8988T (cell line): ENCODE results near the gene IBA57.
"Not testable (repeated sequence)": the region's sequence is repeated elsewhere in the genome, so short reads cannot be mapped to it uniquely, and the experiment has no call there.

Experiments
- DNase-seq: peaks from one replicate; pipeline ENCODE4 v3.0.0; 2011

The IBA57 gene

DNA sequence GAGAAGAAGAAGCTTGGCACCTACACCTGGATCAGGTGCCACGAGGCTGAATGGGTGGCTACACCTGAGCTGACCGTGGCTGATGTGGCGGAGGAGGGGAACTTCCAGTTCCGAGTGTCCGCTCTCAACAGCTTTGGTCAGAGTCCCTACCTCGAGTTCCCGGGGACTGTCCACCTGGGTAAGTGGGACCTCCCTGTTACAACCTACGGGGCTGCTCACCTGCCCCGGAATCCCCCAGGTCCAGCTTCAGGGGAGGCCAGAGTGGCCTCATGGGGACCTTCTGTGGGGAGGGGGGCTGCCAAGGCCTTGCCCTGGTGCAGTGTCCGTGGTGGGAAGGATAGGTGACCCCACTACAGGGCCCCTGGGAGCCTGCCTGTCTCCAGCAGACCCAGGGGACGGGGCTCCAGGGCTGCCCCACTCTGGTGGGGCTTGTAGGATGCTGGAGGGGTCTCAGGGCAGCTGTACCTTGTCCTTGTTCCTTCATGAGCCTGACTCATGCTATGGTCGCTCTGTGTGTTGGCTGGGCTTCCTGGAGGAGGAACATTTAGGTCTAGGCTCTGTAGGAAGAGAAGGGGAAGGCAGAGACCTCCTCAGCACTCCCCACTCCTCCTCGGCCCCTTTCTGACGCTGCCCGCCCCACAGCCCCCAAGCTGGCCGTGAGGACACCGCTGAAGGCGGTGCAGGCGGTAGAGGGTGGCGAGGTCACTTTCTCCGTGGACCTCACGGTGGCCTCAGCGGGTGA is 49.5 kb downstream of the IBA57 start:
- no peak for DNase-seq

DNA sequence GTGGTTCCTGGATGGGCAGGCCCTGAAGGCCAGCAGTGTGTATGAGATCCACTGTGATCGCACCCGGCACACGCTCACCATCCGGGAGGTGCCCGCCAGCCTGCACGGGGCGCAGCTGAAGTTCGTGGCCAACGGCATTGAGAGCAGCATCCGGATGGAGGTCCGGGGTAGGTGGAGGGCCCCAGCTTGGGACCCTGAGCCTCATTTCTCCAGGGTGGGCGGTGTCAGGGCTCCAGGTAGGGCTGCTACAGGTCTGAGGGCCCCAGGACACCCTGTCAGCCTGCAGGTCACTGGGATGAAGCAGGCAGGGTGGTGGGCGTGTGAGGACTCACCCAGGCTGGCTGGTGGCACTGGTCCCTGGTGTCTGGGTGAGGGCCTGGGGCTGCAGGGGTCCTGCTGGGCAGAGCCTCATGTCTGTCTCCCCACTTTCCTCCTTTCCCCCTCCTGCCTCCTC is 50.1 kb downstream of the IBA57 start:
- no peak for DNase-seq

DNA sequence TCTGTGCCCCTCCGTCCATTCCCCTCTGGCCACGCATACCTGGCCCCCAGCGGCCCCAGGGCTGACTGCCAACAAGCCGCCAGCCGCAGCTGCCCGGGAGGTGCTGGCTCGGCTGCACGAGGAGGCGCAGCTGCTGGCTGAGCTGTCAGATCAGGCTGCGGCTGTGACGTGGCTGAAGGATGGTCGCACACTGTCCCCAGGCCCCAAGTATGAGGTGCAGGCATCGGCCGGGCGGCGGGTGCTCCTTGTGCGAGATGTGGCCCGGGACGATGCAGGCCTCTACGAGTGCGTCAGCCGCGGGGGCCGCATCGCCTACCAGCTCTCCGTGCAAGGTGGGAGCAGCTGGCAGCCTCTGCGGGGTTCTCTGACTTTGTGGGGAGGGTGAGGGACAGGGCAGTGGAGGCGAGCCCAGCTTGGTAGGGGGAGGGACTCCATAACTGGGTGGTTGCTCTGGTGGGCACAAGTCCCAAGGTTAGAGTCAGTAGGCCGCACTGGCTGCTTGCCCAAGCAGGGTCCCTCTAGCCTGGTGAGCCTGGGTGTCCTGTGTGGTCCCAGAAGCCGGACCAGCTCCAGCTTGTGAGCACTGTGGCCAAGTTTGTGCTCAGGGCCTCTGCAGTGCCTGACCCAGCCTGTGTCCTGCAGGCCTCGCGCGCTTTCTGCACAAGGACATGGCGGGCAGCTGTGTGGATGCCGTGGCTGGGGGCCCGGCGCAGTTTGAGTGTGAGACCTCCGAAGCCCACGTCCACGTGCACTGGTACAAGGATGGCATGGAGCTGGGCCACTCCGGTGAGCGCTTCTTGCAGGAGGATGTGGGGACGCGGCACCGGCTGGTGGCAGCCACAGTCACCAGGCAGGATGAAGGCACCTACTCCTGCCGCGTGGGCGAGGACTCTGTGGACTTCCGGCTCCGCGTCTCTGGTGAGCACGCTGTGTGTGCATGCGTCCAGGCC is 51.0 kb downstream of the IBA57 start:
- no peak for DNase-seq

DNA sequence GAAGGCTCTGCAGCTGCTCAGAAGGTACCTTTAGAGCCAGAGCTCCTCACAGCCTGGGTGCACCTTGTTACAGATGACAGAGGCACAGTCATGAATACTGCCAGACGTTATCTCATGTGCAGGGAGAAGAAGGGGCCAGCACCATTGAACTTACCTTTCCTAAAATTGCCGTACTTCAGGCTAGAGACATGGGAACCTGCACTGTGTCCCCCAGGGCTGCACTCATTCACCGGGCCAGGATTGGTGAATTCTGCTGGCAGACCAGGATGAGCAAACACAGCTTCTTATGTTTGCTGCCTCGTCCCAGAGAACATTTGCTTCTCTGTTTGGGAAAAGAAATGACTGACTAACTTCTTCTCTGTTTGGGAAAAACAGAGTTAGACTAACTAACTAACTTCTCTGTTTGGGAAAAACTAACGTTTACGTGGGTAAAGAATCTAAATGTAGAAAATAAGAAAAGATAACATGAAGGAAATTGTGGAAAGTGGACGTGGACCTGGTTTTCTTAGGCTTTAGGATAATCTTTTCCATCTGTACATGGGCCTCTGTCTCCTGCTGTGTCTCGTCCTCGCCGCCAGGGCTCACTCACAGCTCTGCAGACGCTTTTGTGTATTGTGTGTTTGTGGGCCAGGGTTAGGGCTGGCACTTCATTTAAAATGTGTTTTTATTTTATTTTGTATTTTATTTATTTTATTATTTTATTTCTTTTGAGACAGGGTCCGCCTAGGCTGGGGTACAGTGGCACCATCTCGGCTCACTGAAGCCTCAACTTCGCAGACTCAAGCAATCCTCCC is 52.1 kb downstream of the IBA57 start:
- no peak for DNase-seq

DNA sequence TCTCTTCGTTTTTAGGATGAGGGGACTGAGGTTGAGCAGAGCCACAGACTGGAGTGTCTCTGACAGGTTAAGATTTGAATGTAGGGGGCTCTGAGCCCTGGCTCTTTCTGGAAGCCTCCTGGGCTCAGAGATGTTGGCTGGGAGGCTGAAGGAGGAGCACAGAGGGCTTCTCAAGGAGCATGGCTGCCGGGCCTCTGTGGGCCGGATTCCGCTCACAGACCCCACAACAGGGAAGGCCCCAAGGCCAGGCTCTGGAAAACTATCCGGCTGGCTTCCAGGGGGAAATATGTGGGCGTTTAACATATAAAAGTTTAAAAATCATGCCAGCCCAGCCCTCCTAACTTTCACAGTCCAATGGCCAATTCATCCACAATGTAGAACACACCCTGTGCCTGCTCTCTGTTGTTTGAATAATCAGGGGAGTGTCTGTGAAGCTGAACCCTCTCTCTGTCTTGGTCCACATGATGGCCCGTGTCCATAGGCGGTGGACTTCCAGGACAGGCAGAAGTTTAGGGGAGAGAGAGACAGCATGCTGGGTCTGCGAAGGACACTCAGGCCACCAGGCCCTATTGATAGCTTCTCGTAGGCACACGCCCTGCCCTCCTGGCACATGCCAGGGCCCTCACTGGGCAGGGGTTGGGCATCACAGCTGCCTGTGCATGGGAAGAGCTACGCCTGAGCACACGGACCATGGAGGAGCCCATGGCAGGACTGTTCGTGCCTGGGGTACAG is 53.1 kb downstream of the IBA57 start:
- no peak for DNase-seq

DNA sequence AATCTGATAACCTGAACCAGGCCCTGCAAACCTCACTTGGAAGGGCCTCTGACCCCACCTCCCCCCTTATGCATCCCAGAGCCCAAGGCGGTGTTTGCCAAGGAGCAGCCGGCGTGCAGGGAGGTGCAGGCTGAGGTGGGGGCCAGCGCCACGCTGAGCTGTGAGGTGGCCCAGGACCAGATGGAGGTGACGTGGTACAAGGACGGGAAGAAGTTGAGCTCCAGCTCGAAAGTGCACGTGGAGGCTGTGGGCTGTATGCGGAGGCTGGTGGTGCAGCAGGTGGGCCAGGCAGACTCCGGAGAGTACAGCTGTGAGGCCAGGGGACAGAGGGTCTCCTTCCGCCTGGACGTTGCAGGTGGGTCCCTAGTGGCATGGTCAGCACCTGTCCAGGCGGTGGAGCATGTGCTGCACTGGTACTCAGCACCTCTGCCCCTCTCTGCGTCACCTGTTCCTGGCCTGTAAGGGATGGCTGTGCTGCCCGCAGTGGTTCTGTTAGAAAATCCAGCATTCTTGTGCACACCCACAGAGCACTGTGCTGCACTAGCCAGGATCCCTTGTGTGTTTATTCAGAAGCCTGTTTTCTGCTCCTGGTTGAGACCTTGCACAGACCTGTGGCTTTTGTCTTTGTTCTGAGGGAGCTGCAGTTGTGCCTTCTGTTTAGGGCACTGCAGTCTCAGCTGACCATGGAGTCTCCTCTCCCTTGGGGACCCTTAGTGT is 53.8 kb downstream of the IBA57 start:
- no peak for DNase-seq

DNA sequence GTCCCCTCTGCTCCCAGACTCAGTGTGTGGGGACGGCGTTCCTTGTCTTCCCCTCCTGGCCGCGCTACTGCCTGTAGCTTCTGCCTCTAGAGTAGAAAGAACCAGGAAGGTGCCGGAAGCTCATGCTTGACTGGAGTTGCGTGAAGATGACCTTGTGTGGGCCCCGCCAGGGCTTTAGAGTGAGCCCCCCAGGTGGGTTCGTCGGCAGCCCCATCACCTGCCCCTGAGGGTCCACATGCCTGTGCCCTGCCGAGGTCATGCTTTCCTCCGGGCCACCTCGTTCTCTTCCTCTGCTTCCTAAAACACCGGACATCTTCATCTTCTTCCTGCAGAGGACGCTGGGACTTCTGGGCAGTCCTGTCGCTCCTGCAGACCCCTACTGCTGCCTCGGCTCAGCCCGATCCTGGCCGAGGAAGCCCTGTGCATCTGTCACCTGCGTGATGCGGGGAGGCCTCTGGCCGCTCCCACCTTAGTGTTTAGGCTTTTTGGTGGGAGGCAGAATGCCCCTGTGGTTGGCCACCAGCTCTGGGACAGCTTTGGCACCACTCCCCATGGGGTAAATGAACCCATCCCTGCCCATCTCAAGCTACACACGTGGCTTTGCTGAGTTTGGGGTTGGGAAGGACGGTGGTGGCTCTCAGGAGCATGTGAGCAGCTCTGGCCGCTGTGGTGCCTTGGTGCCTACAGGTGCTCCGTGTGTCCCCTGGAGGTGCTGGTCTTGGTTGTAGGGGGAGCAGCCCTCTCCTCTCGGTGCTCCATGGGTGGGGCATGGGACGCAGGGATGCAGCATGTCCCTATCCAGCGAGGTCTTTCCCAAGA is 54.6 kb downstream of the IBA57 start:
- DNase-seq: no peak

DNA sequence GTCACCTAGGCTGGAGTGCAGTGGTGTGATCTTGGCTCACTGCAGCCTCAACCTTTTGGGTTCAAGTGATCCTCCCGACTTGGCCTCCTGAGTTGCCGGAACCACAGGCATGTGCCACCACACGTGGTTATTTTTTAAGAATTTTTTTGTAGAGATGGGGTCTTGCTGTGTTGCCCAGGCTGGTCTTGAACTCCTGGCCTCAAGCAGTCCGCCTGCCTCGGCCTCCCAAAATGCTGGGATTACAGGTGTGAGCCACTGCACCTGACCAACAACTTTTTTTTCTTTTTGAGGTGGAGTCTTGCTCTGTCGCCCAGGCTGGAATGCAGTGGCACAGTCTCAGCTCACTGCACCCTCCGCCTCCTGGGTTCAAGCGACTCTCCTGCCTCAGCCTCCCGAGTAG is 55.5 kb downstream of the IBA57 start:
- not testable (repeated sequence) for DNase-seq

DNA sequence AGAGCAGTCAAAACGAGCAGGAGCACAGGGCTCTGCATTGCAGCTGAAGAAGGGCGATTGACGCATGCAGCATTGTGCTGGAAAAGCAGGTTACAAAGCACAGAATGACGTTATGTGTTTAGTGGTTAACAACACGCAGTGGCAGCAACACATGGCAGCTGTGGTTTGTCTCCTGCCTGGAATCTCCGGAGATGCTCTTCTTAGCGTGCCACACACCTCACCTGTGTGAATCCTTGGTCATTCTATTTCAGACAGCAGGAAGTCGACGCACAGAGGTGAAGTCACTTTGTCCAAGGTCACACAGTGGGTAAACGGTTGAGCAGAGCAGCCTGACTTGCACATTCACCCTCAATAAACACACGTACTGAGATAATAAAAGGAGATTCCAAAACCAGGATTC is 56.9 kb downstream of the IBA57 start:
- no peak for DNase-seq

DNA sequence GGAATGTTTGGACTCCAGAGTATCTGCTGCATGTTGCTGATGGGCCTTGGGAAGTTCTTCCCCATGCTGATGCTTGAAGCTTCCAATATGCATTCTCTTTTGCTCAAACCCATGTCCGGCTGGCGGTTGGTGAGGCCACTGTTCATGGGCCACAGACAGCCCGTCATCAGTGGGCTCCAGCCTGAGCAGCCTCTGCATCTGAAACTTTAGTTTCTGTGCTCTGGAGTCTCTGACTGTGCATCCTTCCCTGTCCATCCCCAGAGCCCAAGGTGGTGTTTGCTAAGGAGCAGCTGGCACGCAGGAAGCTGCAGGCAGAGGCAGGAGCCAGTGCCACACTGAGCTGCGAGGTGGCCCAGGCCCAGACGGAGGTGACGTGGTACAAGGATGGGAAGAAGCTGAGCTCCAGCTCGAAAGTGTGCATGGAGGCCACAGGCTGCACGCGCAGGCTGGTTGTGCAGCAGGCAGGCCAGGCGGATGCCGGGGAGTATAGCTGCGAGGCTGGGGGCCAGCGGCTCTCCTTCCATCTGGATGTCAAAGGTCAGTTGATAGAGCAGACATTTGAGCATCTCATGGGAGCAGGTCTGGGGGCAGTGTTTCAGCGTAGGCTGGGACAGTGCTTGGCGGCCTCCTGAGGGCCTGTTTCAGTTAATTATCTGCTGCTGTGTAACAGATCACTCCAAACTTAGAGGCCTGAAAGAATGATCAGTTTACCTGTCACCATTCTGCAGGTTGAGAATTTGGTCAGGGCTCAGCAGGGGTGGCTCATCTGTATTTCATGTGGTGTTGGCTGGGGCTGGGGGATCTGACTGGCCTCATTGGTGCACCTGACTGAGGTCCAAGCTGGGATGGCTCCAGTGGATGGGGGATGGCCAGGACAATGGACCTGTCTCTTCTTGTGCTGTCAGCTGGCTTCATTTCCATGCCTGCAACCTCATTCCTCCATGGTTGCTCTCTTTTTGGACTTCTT is 58.9 kb downstream of the IBA57 start:
- DNase-seq: no peak

DNA sequence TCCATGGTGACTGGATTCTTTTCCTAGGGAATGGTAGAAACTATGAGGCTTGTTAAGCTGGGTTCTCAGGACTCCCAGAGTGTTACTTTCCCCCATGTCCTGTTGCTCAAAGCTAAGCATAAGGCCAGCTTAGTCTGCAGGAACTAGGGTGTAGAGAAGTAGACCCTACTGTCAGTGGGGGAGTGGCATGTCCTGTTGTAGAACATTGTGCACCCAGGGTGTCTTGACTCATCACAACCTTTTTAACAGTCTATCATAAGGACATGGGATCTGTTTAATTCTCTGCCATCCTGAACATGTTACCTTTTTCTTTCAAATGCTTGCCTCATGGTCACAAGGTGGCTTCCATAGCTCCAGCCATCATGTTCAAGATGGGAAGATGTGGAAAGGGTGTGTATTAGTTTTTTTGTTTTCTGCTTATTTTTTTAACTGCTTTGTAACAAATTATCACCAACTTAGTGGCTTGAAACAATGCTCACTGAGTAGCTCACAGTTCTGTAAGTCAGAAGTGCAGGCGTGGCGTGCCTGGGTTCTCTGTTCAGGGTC is 59.6 kb downstream of the IBA57 start:
- no peak for DNase-seq

DNA sequence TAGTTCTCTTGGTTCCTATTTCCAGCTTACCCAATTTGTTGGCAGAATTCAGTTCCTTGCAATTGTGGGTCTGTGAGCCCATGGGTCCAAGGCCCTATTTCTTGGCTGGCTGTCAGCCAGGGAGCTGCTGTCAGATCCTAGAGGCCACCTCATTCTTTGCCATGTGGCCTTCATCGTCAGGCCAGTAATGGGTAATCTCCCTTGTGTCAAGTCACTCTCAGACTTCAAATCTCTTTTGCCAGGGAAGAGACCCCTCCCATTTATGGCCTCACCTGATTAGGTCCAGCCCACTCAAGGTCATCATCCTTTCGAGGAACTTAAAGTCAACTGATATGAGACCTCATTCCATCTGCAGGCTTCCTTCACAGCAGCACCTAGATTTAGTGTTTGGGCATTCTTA is 60.1 kb downstream of the IBA57 start:
- DNase-seq: no peak

DNA sequence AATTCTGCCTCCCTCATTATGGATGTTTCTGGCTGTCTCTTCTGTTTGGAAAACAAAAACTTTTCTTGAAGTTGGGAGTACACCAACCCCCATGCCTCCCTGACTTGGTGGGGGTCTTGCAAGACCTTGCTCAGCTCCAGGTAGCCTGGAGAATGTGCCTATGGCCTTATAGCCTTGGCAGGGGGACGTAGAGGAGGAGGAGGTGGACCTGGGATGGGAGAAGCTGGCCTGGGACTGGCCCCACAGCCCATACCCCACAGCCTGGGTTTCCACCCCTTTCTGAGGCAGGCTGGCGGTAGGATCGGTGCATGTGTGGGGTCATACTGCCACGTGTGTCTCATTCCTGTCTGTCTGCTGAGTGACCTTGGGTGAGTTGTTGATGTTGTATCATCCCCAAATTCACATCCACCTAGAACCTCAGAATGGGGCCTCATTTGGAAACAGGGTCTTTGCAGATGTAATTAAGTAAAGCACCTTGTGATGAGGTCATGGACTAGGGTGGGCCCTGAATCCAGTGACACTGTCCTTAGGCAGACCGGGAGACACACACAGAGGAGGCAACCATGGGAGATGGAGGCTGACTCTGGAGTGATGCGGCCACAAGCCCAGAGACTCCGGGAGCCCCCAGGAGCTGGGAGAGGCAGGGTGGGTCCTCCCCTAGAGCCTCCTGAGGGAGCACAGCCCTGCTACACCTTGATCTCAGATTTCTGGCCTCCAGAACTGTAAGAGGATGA is 60.7 kb downstream of the IBA57 start:
- DNase-seq: no peak

DNA sequence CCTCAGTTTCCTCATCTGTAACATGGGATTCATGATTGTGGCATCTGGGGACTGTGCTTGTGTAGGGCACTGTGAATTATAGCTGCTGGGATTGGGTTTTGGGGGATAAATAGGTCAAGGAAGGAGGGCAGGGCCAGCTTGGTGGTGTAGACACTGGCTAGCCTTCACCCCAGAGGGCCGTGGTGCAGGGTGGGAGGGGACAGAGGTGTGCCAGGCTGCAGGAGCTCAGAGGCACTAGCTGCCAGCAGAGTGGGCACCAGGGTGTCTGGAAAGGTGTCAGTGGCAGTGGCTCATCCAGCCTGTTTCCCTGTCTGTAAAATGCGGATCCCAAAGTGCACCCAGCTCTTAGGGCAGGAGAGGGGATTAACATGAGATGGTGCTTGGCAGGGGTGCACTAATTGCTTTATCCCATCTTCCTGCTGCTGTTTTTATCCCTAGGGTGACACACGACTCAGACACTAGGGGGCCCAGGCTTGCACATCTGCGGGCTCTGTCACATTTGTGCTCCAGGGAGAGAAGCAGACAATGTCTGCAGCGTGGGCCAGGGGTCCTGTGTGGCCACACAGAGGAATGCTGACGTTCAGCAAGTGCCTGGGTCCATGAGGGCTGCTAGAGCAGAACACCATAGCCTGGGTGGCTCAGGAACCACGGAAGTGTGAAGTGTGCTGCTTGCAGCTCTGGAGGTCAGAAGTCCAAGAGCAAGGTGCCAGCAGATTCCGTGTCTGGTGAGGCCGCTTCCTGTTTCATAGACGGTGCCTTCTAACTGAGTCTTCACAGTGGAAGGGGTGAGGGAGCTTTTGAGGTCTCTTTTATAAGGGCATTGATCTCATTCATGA is 61.6 kb downstream of the IBA57 start:
- DNase-seq: no peak

DNA sequence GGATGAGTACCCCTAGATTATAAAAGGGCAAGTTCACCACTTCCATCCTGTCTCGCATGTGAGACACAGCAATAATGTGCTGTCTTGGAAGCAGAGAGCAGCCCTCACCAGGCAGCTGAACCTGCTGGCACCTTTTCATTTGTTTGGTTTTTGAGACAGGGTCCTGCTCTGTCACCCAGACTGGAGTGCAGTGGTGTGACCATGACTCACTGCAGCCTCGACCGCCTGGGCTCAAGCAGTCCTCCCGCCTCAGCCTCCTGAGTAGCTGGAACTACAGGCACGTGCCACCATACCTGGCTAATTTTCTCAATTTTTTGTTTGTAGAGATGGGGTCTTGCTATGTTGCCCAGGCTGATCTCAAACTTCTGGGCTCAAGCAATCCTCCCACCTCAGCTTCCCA is 62.5 kb downstream of the IBA57 start:
- not testable (repeated sequence) for DNase-seq

DNA sequence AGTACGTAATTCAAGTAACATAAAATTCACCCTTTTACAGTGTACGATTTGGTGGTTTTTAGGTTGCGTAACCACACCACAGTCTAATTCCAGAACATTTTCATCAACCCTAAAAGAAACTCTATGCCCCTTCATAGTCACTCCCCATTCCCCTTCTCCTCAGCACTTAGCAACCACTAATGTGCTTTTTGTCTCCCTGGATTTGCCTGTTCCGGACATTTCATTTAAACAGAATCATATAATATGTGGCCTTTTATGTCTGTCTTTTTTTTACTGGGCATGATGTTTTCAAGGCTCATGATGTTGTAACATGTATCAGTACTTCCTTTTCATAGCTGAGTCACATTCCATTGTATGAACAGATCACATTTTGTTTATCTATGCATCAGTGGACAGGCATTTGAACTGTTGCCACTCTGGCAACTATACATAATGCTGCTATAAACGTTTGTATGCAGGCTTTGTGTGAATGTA is 63.0 kb downstream of the IBA57 start:
- no peak for DNase-seq

DNA sequence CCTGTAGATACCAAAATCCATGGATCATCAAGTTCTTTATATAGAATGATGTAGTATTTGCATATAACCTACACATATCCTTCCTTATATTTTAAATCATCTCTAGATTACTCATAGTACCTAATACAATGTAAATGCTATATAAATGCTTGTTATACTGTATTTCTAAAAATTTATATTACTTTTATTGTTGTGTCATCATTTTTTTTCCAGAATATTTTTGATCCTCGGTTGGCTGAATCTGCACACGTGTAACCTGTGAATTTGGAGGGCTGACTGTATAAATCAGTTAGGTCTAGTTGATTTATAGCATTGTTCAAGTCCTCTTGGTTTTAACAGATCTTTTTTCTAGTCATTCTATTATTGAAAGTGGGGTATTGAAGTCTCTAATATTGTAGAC is 65.6 kb downstream of the IBA57 start:
- no peak for DNase-seq
